Testis (tissue), 3 donors: Measurements from ENCODE around the gene TAC4. TPM values are rescaled to one million over a fixed set of nuclear protein-coding genes. Genes with fewer than 3 reads are reported as not detected.

Experiments used
- DNase-seq: peaks from one replicate; pipeline ENCODE4 v3.0.0-alpha.2; 2019
- H3K27ac ChIP-seq, 2 donors: fragments of 200-600 bp; sonication (generic); one replicate each; pipeline ENCODE4 v1.5.1; 2019
- H3K27me3 ChIP-seq: fragments of 200-600 bp; sonication (generic); one replicate; pipeline ENCODE4 v1.5.1; 2019
- H3K36me3 ChIP-seq: fragments of 200-600 bp; sonication (generic); one replicate; pipeline ENCODE4 v1.5.1; 2017; ENCODE audit warnings: low read depth; ENCODE audit errors: missing control alignments
- H3K4me1 ChIP-seq: fragments of 200-600 bp; sonication (generic); one replicate; pipeline ENCODE4 v1.5.1; 2019
- H3K4me3 ChIP-seq, 2 donors: fragments of 200-600 bp; sonication (generic); one replicate each; pipeline ENCODE4 v1.5.1; 2017 to 2019
- H3K9me3 ChIP-seq: fragments of 200-600 bp; sonication (generic); one replicate; pipeline ENCODE4 v1.5.1; 2017
- CTCF ChIP-seq, 3 experiments: fragments of 450-650 bp in 2 of 3; fragments of 200-600 bp in 1 of 3; sonication (generic) in 1 of 3; IDR thresholded peaks; one replicate each; pipeline ENCODE4 v1.5.1; 2016 to 2019; ENCODE audit warnings: antibody characterized with exemption in 3 of 3, mild to moderate bottlenecking in 2 of 3, moderate library complexity in 1 of 3
- POLR2A ChIP-seq: fragments of 450-650 bp; IDR thresholded peaks from one replicate; pipeline ENCODE4 v1.6.1; 2017; ENCODE audit warnings: antibody characterized with exemption, mild to moderate bottlenecking, moderate library complexity
- WGBS, 2 donors: methylation state at CpG; one replicate each; pipeline ENCODE4 v1.1.5; 2018; 5-methylcytosine and 5-hydroxymethylcytosine counted together
- intact Hi-C: fragments of 100-400 bp; cut with DNase I; formaldehyde crosslinking; loops from one replicate; pipeline ENCODE4 v1.15.1; 2023; ENCODE audit warnings: low total_unique reads
- polyA plus RNA-seq: library from polyadenylated mRNA; stranded (reverse); fragments of 350-450 nt; fragmentation: Illumina TruSeq; extraction: RNeasy Lipid Tissue Mini Kit (QIAGEN cat#74804); gene quantifications from one replicate; pipeline ENCODE4 v1.2.3, GENCODE V29; 2014; ENCODE audit warnings: low read depth, low replicate concordance; ENCODE audit not compliant: insufficient read depth
- total RNA-seq, 2 donors: library from RNA; depleted of rRNA; stranded (reverse); fragments of >200 nt; gene quantifications; one replicate each; pipeline ENCODE4 v1.2.3, GENCODE V29; 2016

Gene TAC4
- total and polyA plus RNA-seq, 3 donors from 2014 or later: not detected

DNA sequence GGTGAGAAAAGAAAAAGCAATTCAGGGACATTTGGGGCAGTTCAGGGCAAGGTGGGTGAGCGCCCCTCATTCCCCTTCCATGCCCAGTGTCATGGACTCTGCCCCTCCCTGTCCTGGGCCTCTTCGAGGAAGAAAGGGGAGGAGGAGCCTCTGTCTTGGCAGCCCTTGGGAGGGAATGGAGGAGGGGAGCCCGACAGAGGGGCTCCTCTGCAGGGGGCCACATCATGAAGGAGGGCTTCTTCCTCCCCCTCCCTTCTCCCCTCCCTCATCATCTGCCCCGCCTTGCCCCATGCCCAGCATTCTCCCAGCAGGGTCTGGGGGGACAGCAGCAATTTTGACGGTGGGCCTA lies 33.2 kb upstream of the TAC4 start:
- Histone ChIP-seq H3K36me3 (no peaks in the 10 kb centered on the region), H3K27me3 (no peaks in the 10 kb centered on the region), H3K9me3 (no peaks in the 10 kb centered on the region), H3K27ac (no peak overlapping the region), H3K4me3 (no peak overlapping the region), H3K4me1 (no peaks in the 10 kb centered on the region)
- WGBS, 2 donors: 29 to 48% methylated on average over 4 to 5 of the region's 5 CpGs
- intact Hi-C loops: no loop called here
- TF ChIP-seq POLR2A (no peak), CTCF (IDR thresholded peaks at IDR 0.05) (no peak)
- DNase-seq: no peak

DNA sequence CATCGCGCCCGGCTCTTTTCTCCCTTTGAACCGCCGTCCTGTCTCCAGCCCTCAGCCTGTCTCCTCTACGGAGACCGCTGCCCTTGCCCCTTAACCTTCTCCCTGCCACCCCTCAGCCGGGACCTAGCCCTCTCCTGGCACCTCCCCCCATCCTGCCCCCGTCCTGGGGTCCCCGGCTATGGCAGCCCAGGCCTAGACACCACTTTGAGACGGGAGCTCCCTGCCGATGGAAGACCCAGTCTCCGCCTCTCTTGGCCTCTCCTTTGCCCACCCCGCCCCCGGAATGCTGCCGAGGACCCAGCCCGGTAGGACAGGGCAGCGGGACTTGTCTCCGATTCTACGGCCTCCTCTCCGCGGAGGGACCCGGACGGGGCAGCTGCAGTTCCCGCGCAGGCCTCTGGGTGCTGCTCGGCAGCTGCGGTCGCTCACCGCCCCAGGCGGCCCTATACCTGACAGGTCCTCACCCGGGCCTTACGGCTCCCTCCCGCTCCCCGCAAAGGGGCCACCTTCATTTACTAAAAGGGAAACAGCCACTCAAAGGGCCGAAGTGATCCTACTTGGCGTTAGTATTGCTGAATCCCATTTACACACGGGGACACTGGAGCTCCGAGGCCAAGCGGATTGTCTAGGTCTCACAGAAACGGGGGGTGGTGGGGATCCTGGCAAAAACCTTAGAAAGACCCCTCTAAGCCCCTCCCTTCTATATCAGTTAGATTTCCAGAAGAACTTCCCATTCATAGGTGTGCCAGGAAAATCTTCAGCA lies 32.6 kb upstream of the TAC4 start:
- Histone ChIP-seq H3K27me3 (no peaks in the 10 kb centered on the region), H3K4me3 (peak overlapping the region; percentile 1 to 12)
- 8% methylated on average over 29 to 37 of the region's 41 CpGs for WGBS, 2 donors

DNA sequence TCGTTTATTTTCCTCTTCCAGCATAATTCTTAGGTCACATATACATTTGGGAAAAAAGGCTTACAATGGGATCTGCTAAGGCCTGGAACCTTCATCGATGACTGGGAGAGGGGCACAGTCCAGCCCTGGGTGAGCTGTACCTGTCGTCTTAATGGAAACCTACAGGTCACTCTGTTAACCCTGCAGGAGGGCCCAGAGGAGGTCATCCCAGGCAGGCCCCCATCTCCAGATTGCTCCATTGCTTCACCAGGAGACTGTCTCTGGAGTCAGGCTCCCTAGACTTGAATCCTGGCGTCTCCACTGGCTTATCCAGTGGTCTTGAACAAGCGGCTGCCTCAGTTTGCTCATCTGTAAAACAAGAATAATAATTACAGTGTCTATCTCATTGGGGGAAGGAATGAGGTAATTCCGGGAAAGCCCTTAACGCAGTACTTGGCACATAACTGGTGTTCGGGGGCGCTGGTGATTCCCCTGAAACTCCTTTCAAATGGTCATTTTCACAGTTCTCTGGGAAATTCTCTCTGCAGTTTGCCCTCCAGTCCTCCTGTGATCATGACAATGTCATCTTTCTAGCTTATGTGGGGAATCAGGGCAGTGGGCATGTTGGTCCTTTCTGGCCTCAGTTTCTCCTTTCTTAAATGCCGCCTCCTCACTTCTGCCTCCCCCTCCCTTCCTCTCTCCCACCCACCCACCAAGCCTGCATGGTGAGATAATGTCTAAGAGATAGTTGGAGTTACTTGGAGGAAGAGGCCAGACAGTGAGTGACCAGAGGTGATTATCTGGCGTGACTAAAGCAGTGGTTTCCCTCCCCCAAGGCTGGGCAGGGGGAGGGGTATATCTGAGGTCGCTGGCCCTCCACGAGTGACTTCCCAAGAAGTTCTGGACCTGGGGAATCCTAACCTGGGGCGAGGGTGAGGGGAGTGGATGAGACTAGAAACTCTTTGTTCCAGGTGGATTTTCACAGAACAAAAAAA lies 31.3 kb upstream of the TAC4 start:
- H3K4me3 ChIP-seq: no peak overlapping the region
- DNase-seq: no peak
- no peaks in the 10 kb centered on the region for H3K27me3 ChIP-seq
- H3K27ac ChIP-seq: no peak overlapping the region
- no peaks in the 10 kb centered on the region for H3K36me3 ChIP-seq
- intact Hi-C loops: loop anchor here (5.0 kb wide), 1 partner anchor 118 kb away; the partner anchor contains the start of gene DLX3
- no peaks in the 10 kb centered on the region for H3K4me1 ChIP-seq
- no peaks in the 10 kb centered on the region for H3K9me3 ChIP-seq
- 68 to 71% methylated on average over 14 of the region's 14 CpGs for WGBS, 2 donors
- TF ChIP-seq CTCF (IDR thresholded peaks at IDR 0.05): no peak
- TF ChIP-seq POLR2A: no peak

More for the DNA sequence above, 32.6 kb upstream of the TAC4 start:
- intact Hi-C loops: no loop called here
- no peaks in the 10 kb centered on the region for H3K4me1 ChIP-seq
- DNase-seq: peak; percentile 83
- H3K27ac ChIP-seq: no peak overlapping the region
- TF ChIP-seq CTCF (IDR thresholded peaks at IDR 0.05) (peak; percentile 80 to 98 (median 91)), POLR2A (no peak)
- no peaks in the 10 kb centered on the region for H3K36me3 ChIP-seq
- no peaks in the 10 kb centered on the region for H3K9me3 ChIP-seq

- intact Hi-C loops: loop anchor here (5.0 kb wide), 1 partner anchor 122 kb away; the partner anchor contains the start of gene DLX3
- TF ChIP-seq POLR2A: no peak
- no peak for TF ChIP-seq CTCF (IDR thresholded peaks at IDR 0.05)
- DNase-seq: no peak
- no peak overlapping the region for H3K4me3 ChIP-seq
- H3K27me3 ChIP-seq: no peaks in the 10 kb centered on the region
- 67 to 75% methylated on average over 5 to 8 of the region's 9 CpGs for WGBS, 2 donors
- H3K27ac ChIP-seq: no peak overlapping the region
- H3K9me3 ChIP-seq: no peaks in the 10 kb centered on the region
- no peaks in the 10 kb centered on the region for H3K4me1 ChIP-seq
- no peaks in the 10 kb centered on the region for H3K36me3 ChIP-seq
Measured at GRCh38 chr17:49875685-49876084, 27.8 kb upstream of the TAC4 start.
